H1 (cell line): ENCODE results near the gene STK40. TPM values are rescaled to one million over a fixed set of nuclear protein-coding genes. Genes with fewer than 3 reads are reported as not detected.

ENCODE experiments used
- CTCF ChIA-PET: fragments of 300-600 bp; sonication (Branson Sonifier 250); formaldehyde crosslinking; loops from one replicate; lab custom pipeline; 2021; ENCODE audit not compliant: partially characterized antibody; lab: Charles Lee
- POLR2A ChIA-PET: fragments of 300-600 bp; sonication (Branson Sonifier 250); formaldehyde crosslinking; loops from one replicate; lab custom pipeline; 2021; ENCODE audit warnings: inconsistent platforms; ENCODE audit not compliant: partially characterized antibody; lab: Charles Lee
- DNase-seq, 2 experiments: peaks; one replicate each; pipeline versions ENCODE4 v3.0.0 to v3.0.0-alpha.2; 2010 to 2022; ENCODE audit warnings: low spot score in 2 of 2, low read depth in 1 of 2, mixed read lengths in 1 of 2
- FAIRE-seq: peaks from 2 replicates; lab custom pipeline; 2011; peaks lifted over from hg19 to GRCh38; lab: Jason Lieb, UNC
- H2AFZ ChIP-seq: 2 replicates; pipeline ENCODE4 v1.8.1; 2012; ENCODE audit warnings: low read length, inconsistent platforms
- H2AK5ac ChIP-seq: 2 replicates; pipeline ENCODE4 v1.6.1; 2013; ENCODE audit warnings: low read depth, low read length
- H2BK120ac ChIP-seq: replicated peaks from 2 replicates; pipeline ENCODE3; 2013; ENCODE audit warnings: low read depth, low read length, inconsistent platforms
- H2BK12ac ChIP-seq: 2 replicates; pipeline ENCODE4 v1.6.1; 2013; ENCODE audit warnings: low read depth, low read length
- H2BK15ac ChIP-seq: 2 replicates; pipeline ENCODE4 v1.6.1; 2013; ENCODE audit warnings: low read length
- H2BK20ac ChIP-seq: 2 replicates; pipeline ENCODE4 v1.6.1; 2013; ENCODE audit warnings: low read length
- H2BK5ac ChIP-seq: 2 replicates; pipeline ENCODE4 v1.6.1; 2013; ENCODE audit warnings: low read depth, low read length
- H3K14ac ChIP-seq: 2 replicates; pipeline ENCODE4 v1.6.1; 2013; ENCODE audit warnings: inconsistent platforms; ENCODE audit not compliant: insufficient read length
- H3K18ac ChIP-seq: 2 replicates; pipeline ENCODE4 v1.6.1; 2013; ENCODE audit warnings: low read length; ENCODE audit errors: extremely low read depth
- H3K23ac ChIP-seq: 2 replicates; pipeline ENCODE4 v1.6.1; 2013; ENCODE audit warnings: inconsistent platforms; ENCODE audit not compliant: insufficient read length
- H3K23me2 ChIP-seq: 2 replicates; pipeline ENCODE4 v1.6.1; 2013; ENCODE audit warnings: low read depth, low read length
- H3K27ac ChIP-seq: 2 replicates; pipeline ENCODE4 v1.6.1; 2011; ENCODE audit warnings: low read depth, low read length, inconsistent platforms
- H3K27me3 ChIP-seq, 4 experiments: replicated peaks in 1 of 4; 1 replicate in 1 of 4; 2 replicates in 3 of 4; pipeline versions ENCODE4 v1.6.1 to v1.8.1; 2011 to 2013; ENCODE audit warnings: low read length in 3 of 4, mild to moderate bottlenecking in 3 of 4, inconsistent platforms in 2 of 4, mixed read lengths in 2 of 4, moderate library complexity in 1 of 4; ENCODE audit not compliant: control insufficient read depth in 3 of 4, insufficient read depth in 3 of 4; ENCODE audit errors: extremely low read depth in 1 of 4
- H3K36me3 ChIP-seq, 4 experiments: 2 replicates each; pipeline versions ENCODE4 v1.6.1 to v1.8.1; 2011 to 2013; ENCODE audit warnings: mild to moderate bottlenecking in 4 of 4, low read length in 3 of 4, moderate library complexity in 2 of 4, control low read depth in 1 of 4, inconsistent platforms in 1 of 4; ENCODE audit not compliant: insufficient read depth in 4 of 4, control insufficient read depth in 2 of 4
- H3K4ac ChIP-seq: replicated peaks from 2 replicates; pipeline ENCODE3; 2013; ENCODE audit warnings: low read length, low read depth, mixed read lengths, inconsistent platforms; ENCODE audit not compliant: insufficient read length
- H3K4me1 ChIP-seq, 4 experiments: replicated peaks in 1 of 4; 1 replicate in 1 of 4; 2 replicates in 3 of 4; pipeline versions ENCODE4 v1.6.1 to v1.8.1; 2011 to 2013; ENCODE audit warnings: low read length in 3 of 4, inconsistent platforms in 2 of 4, mixed read lengths in 1 of 4; ENCODE audit not compliant: insufficient read depth in 4 of 4, control insufficient read depth in 3 of 4
- H3K4me2 ChIP-seq, 2 experiments: 2 replicates each; pipeline versions ENCODE4 v1.6.1 to v1.8.1; 2011 to 2013; ENCODE audit warnings: low read depth in 2 of 2, low read length in 2 of 2, control low read depth in 1 of 2, inconsistent platforms in 1 of 2, mild to moderate bottlenecking in 1 of 2; ENCODE audit not compliant: insufficient read depth in 1 of 2
- H3K4me3 ChIP-seq, 4 experiments: fragments of 200-600, 300-600 bp in 1 of 4; sonication (generic), shearing (Covaris generic), sonication (Bioruptor Twin) in 1 of 4; 2 replicates each; pipeline versions ENCODE4 v1.5.1 to v1.8.1; 2011 to 2016; ENCODE audit warnings: low read length in 4 of 4, low read depth in 3 of 4, control low read depth in 2 of 4, inconsistent platforms in 2 of 4, mild to moderate bottlenecking in 2 of 4, mixed read lengths in 1 of 4, moderate library complexity in 1 of 4; ENCODE audit not compliant: insufficient read depth in 2 of 4; ENCODE audit errors: extremely low read depth in 1 of 4
- H3K56ac ChIP-seq: replicated peaks from 2 replicates; pipeline ENCODE3; 2013; ENCODE audit warnings: low read depth, mild to moderate bottlenecking, mixed read lengths, low read length, inconsistent platforms; ENCODE audit not compliant: insufficient read length
- H3K79me1 ChIP-seq: 2 replicates; pipeline ENCODE4 v1.6.1; 2013; ENCODE audit warnings: low read depth, low read length, control low read depth
- H3K79me2 ChIP-seq, 2 experiments: 2 replicates each; pipeline versions ENCODE4 v1.6.1 to v1.8.1; 2012 to 2013; ENCODE audit warnings: low read length in 2 of 2, mild to moderate bottlenecking in 2 of 2, inconsistent platforms in 1 of 2; ENCODE audit not compliant: insufficient read depth in 2 of 2, control insufficient read depth in 1 of 2
- H3K9ac ChIP-seq, 4 experiments: replicated peaks in 1 of 4; 1 replicate in 1 of 4; 2 replicates in 3 of 4; pipeline versions ENCODE4 v1.6.1 to v1.8.1; 2011 to 2013; ENCODE audit warnings: low read depth in 3 of 4, low read length in 3 of 4, control low read depth in 2 of 4, mild to moderate bottlenecking in 2 of 4, moderate library complexity in 2 of 4, inconsistent platforms in 1 of 4; ENCODE audit errors: extremely low read depth in 1 of 4
- H3K9me3 ChIP-seq, 2 experiments: 2 replicates each; pipeline versions ENCODE4 v1.6.1 to v1.8.1; 2012 to 2013; ENCODE audit warnings: mild to moderate bottlenecking in 2 of 2, moderate library complexity in 2 of 2, control low read depth in 1 of 2, inconsistent platforms in 1 of 2, low read depth in 1 of 2, low read length in 1 of 2, mixed read lengths in 1 of 2; ENCODE audit not compliant: insufficient read depth in 2 of 2
- H4K20me1 ChIP-seq, 2 experiments: replicated peaks in 1 of 2; 2 replicates each; pipeline versions ENCODE3 to v1.8.1; 2011 to 2013; ENCODE audit warnings: inconsistent platforms in 2 of 2, low read length in 2 of 2, mild to moderate bottlenecking in 1 of 2; ENCODE audit not compliant: insufficient read depth in 2 of 2, control insufficient read depth in 1 of 2
- H4K5ac ChIP-seq: 2 replicates; pipeline ENCODE4 v1.6.1; 2013; ENCODE audit warnings: low read length, low read depth, mixed read lengths, inconsistent platforms; ENCODE audit not compliant: insufficient read length
- H4K8ac ChIP-seq: 2 replicates; pipeline ENCODE4 v1.8.0; 2013; ENCODE audit warnings: mild to moderate bottlenecking, moderate library complexity, low read length, inconsistent platforms; ENCODE audit not compliant: insufficient read depth; ENCODE audit errors: extremely low read depth
- H4K91ac ChIP-seq: replicated peaks from 2 replicates; pipeline ENCODE3; 2013; ENCODE audit warnings: low read length, mixed read lengths, inconsistent platforms; ENCODE audit not compliant: insufficient read length
- CEBPB ChIP-seq: IDR thresholded peaks from 2 replicates; pipeline ENCODE4 v1.6.1; 2012; ENCODE audit warnings: low read depth, low read length
- EZH2 ChIP-seq: fragments of 200-600 bp; sonication (generic); IDR thresholded peaks from 2 replicates; pipeline ENCODE4 v1.7.1; 2012; ENCODE audit warnings: low read depth, mild to moderate bottlenecking, moderate library complexity, low read length, inconsistent platforms; ENCODE audit not compliant: severe bottlenecking
- RNF2 ChIP-seq: fragments of 200-900, 300-1000 bp; sonication (generic); IDR thresholded peaks from 2 replicates; pipeline ENCODE4 v1.7.1; 2016; ENCODE audit warnings: borderline replicate concordance, low read depth, mild to moderate bottlenecking, antibody characterized with exemption, low read length; ENCODE audit not compliant: poor library complexity, severe bottlenecking; ENCODE audit errors: missing control alignments
- SIN3A ChIP-seq, 2 experiments: IDR thresholded peaks in 1 of 2; conservative IDR thresholded peaks in 1 of 2; 2 replicates each; pipeline ENCODE4 v1.6.1; 2011 to 2012; ENCODE audit warnings: low read length in 2 of 2, improper control_type of control experiment in 1 of 2, low read depth in 1 of 2, mild to moderate bottlenecking in 1 of 2
- WGBS, 2 experiments: shearing (Covaris generic) in 1 of 2; methylation state at CpG; one replicate each; pipeline versions ENCODE4 v1.1.6 to v1.1.7; 2013 to 2015; ENCODE audit warnings: low lambda C conversion rate in 2 of 2, mixed read lengths in 2 of 2, inconsistent platforms in 1 of 2, low coverage in 1 of 2, missing lambda C conversion rate in 1 of 2; ENCODE audit not compliant: insufficient replicate concordance in 2 of 2, insufficient coverage in 1 of 2, insufficient read length in 1 of 2; ENCODE audit errors: extremely low coverage in 1 of 2, missing lambda C conversion rate in 1 of 2; 5-methylcytosine and 5-hydroxymethylcytosine counted together
- polyA plus RNA-seq, 7 experiments: library from polyadenylated mRNA; depleted of rRNA in 3 of 7; stranded (reverse) in 5 of 7; unstranded in 2 of 7; fragments of >200 nt in 5 of 7; fragments of 200-250 nt in 2 of 7; gene quantifications; 1 replicate in 5 of 7; 2 replicates in 1 of 7; 4 replicates in 1 of 7; pipeline versions ENCODE4 v1.2.1 to v1.2.3, GENCODE V29; 2011 to 2013; ENCODE audit warnings: missing spikeins in 2 of 7, mixed read lengths in 2 of 7
- total RNA-seq: library from RNA; stranded (reverse); fragmentation: NEBNext Ultra II Directional; extraction: Animal tissue kit (Norgen Biotek cat#: 25700); gene quantifications from 2 replicates; pipeline ENCODE4 v1.2.1, GENCODE V29; 2021

Gene STK40
- total and polyA plus RNA-seq, 2 of the 8 experiments (the other 6 are each of a cell fraction or from before 2014, with no cell fraction given): 13.6 to 28.6 TPM

GRCh38 chr1:36389999-36390398, 4.3 kb upstream of the STK40 start:
- Histone ChIP-seq H3K27ac (no peak overlapping the region), H3K56ac (no peak overlapping the region), H3K23ac (no peak overlapping the region), H3K14ac (no peak overlapping the region), H3K79me2 (no peaks in the 10 kb centered on the region), H3K23me2 (peaks cover 9% of the 10 kb centered on the region; the same call in 1 of the 2 replicates), H4K8ac (no peak overlapping the region), H3K4me3 (no peak overlapping the region), H3K4me1 (peaks cover 6 to 14% (median 8%) of the 10 kb centered on the region in 4 experiments; a peak in 6 of 7 replicates), H3K36me3 (peaks cover 6 to 24% (median 17%) of the 10 kb centered on the region in 4 experiments), H3K18ac (no peak overlapping the region), H2BK120ac (no peak overlapping the region), H2BK20ac (no peak overlapping the region), H3K4ac (no peak overlapping the region), H4K5ac (no peak overlapping the region), H4K20me1 (peaks cover 0 to 9% of the 10 kb centered on the region in 2 experiments), H3K9me3 (no peaks in the 10 kb centered on the region), H2BK5ac (no peak overlapping the region), H2AK5ac (no peak overlapping the region), H2BK15ac (no peak overlapping the region), H2AFZ (no peak overlapping the region), H3K79me1 (peaks cover 5% of the 10 kb centered on the region; the same call in 1 of the 2 replicates), H2BK12ac (no peak overlapping the region), H3K9ac (no peak overlapping the region), H4K91ac (no peak overlapping the region), H3K4me2 (no peak overlapping the region), H3K27me3 (no peaks in the 10 kb centered on the region)
- 100% methylated on average over 1 of the region's 1 CpG; no CpG with 5 or more reads in 1 of the 2 experiments for WGBS, 2 experiments
- POLR2A ChIA-PET: no interaction called here
- no peak for DNase-seq
- no peak for FAIRE-seq
- CTCF ChIA-PET: interaction anchor here (1.2 to 1.7 kb wide), 3 partner anchors 10 to 865 kb away, joined by 3 to 5 read pairs (median 4); no protein-coding TSS in a partner anchor
- no peak for TF ChIP-seq CEBPB
- TF ChIP-seq SIN3A (conservative IDR thresholded peaks at IDR 0.05 in 1 of 2, IDR thresholded peaks at IDR 0.05 in 1 of 2; ENCODE audit: low read depth in 1 of 2, low read length in 2 of 2): no peak
- TF ChIP-seq RNF2: no peak
- no peak for TF ChIP-seq EZH2
